GM13976 (cell line): ENCODE data around the gene OR13C3.

Source experiments
- DNase-seq: peaks from one replicate; pipeline ENCODE4 v3.0.0; 2012; ENCODE audit warnings: low spot score
- CTCF ChIP-seq: IDR thresholded peaks from 2 replicates; pipeline ENCODE4 v1.5.1; 2012; ENCODE audit warnings: borderline replicate concordance, mild to moderate bottlenecking; ENCODE audit not compliant: insufficient read depth; ENCODE audit errors: extremely low read depth, missing control alignments, control extremely low read depth
- in situ Hi-C: fragments of 300-500 bp; cut with MboI; formaldehyde crosslinking; loops from one replicate; pipeline ENCODE4 v1.12.0; 2022; ENCODE audit warnings: low sequenced_read_pairs, mixed read lengths, inconsistent platforms; ENCODE audit not compliant: unreplicated experiment

The OR13C3 gene

GRCh38 chr9:104514901-104515300 is 21.8 kb downstream of the OR13C3 start:
- no peak for DNase-seq
- no peak for TF ChIP-seq CTCF
- in situ Hi-C loops: no loop called here

GRCh38 chr9:104506565-104506964 is 30.1 kb downstream of the OR13C3 start:
- in situ Hi-C loops: no loop called here
- no peak for DNase-seq
- TF ChIP-seq CTCF: no peak

GRCh38 chr9:104503963-104504362 is 32.7 kb downstream of the OR13C3 start, which contains the start of gene OR13F1:
TSS of gene OR13F1 (plus strand) at chr9:104504263. CDS start at chr9:104504263, 0 bp downstream.
- no peak for DNase-seq
- no peak for TF ChIP-seq CTCF
- in situ Hi-C loops: no loop called here

GRCh38 chr9:104503440-104503839 is 33.2 kb downstream of the OR13C3 start:
- in situ Hi-C loops: no loop called here
- TF ChIP-seq CTCF: no peak
- no peak for DNase-seq

GRCh38 chr9:104494808-104495207 is 41.8 kb downstream of the OR13C3 start:
- no peak for DNase-seq
- in situ Hi-C loops: no loop called here
- TF ChIP-seq CTCF: no peak
